ENCODE measurements around the gene TRUB1. TPM values are rescaled to one million over a fixed set of nuclear protein-coding genes. Genes with fewer than 3 reads are reported as not detected.

The TRUB1 gene
- total RNA-seq, 2 experiments from 2014 or later, result 18.7 to 25.1 TPM

DNA sequence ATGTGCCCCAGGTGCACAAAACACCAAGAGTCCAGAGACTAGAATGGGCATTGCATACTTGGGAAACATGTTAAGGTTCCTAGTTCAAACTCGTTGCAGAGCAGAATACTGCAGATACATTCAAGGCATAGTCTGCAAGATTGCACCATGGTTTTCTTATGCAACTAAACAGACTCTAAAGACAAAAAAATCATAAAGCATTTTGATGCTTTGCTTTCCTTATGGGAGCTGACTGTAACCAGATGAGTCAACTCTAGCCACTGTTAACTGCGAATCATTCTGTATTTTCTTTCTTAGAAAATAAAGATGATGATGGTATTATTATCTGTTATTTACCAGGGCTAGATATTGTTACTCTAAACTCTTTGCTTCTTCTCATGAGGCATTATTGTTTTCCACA is 19.7 kb downstream of the TRUB1 start:
- no peaks in the 10 kb centered on the region for H3K9me2 ChIP-seq (ENCODE audit: insufficient read depth, low read length)
- POLR2A ChIA-PET, result interaction anchor here (0.8 to 0.9 kb wide), 2 partner anchors 10 to 18 kb away, joined by 3 to 5 read pairs; no protein-coding TSS in a partner anchor
- DNase-seq (ENCODE audit: low spot score), result no peak
- 0 out of 2 replicates have a peak, but pooled peaks cover 4% of the 10 kb centered on the region for H3K79me2 ChIP-seq (ENCODE audit: insufficient read depth, low read depth, low read length)
- H4K20me1 ChIP-seq (ENCODE audit: insufficient read depth, low read length), result no peaks in the 10 kb centered on the region
- H3K9me3 ChIP-seq (ENCODE audit: low read length), result no peaks in the 10 kb centered on the region
- intact Hi-C loops (cut with micrococcal nuclease; ENCODE audit: unreplicated experiment), result no loop called here
- H3K27ac ChIP-seq (ENCODE audit: low read depth, low read length, poor library complexity, severe bottlenecking), result no peak overlapping the region
- no peak overlapping the region for H2AFZ ChIP-seq (ENCODE audit: low read length)
- CTCF ChIA-PET (ENCODE audit: unreplicated experiment), result no interaction called here
- peaks cover 69% of the 10 kb centered on the region for H3K36me3 ChIP-seq (ENCODE audit: insufficient read depth, low read length)
- no TSS peak for BruUV-seq (replicated peaks)
- TF ChIP-seq, protein P1, sequence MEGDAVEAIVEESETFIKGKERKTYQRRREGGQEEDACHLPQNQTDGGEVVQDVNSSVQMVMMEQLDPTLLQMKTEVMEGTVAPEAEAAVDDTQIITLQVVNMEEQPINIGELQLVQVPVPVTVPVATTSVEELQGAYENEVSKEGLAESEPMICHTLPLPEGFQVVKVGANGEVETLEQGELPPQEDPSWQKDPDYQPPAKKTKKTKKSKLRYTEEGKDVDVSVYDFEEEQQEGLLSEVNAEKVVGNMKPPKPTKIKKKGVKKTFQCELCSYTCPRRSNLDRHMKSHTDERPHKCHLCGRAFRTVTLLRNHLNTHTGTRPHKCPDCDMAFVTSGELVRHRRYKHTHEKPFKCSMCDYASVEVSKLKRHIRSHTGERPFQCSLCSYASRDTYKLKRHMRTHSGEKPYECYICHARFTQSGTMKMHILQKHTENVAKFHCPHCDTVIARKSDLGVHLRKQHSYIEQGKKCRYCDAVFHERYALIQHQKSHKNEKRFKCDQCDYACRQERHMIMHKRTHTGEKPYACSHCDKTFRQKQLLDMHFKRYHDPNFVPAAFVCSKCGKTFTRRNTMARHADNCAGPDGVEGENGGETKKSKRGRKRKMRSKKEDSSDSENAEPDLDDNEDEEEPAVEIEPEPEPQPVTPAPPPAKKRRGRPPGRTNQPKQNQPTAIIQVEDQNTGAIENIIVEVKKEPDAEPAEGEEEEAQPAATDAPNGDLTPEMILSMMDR (conservative IDR thresholded peaks at IDR 0.05; ENCODE audit: low read length), result no peak
- no peak overlapping the region for H3K4me2 ChIP-seq (ENCODE audit: low read length)
- no peak overlapping the region for H3K4me3 ChIP-seq (ENCODE audit: low read depth, low read length, poor library complexity, severe bottlenecking)
- H3K4me1 ChIP-seq (ENCODE audit: insufficient read depth, low read length, poor library complexity, severe bottlenecking), result no peaks in the 10 kb centered on the region

DNA sequence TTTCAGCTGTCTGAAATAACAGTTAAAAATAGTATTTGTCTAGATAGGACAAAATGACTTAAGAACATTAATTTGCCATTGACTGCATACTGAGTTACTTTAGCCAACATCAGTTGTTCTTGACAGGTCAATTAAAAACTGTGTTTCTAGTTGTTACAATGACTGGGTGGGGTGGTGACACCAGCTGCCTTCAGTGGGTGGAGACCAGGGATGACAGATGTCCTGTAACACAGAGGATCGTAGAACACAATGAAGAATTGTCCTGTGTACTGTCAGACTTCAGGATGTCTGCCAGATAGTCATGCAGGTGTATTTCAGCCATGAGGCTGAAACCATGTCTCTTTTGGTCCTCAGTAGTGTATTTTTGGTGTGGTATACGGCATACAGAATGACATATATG is 24.4 kb downstream of the TRUB1 start:
- Histone ChIP-seq H3K79me2 (ENCODE audit: insufficient read depth, low read depth, low read length) (peaks cover 9% of the 10 kb centered on the region; the same call in 1 of the 2 replicates), H3K9me2 (ENCODE audit: insufficient read depth, low read length) (no peaks in the 10 kb centered on the region), H3K9me3 (ENCODE audit: low read length) (no peaks in the 10 kb centered on the region), H4K20me1 (ENCODE audit: insufficient read depth, low read length) (no peaks in the 10 kb centered on the region), H3K4me2 (ENCODE audit: low read length) (no peak overlapping the region), H3K27ac (ENCODE audit: low read depth, low read length, poor library complexity, severe bottlenecking) (no peak overlapping the region), H3K36me3 (ENCODE audit: insufficient read depth, low read length) (peaks cover 59% of the 10 kb centered on the region), H3K4me3 (ENCODE audit: low read depth, low read length, poor library complexity, severe bottlenecking) (no peak overlapping the region), H3K4me1 (ENCODE audit: insufficient read depth, low read length, poor library complexity, severe bottlenecking) (no peaks in the 10 kb centered on the region), H2AFZ (ENCODE audit: low read length) (no peak overlapping the region)
- no peak for DNase-seq (ENCODE audit: low spot score)
- intact Hi-C loops (cut with micrococcal nuclease; ENCODE audit: unreplicated experiment), result no loop called here
- CTCF ChIA-PET (ENCODE audit: unreplicated experiment), result no interaction called here
- TF ChIP-seq, protein P1 (conservative IDR thresholded peaks at IDR 0.05; ENCODE audit: low read length), result no peak
- no peak for TF ChIP-seq EZH2phosphoT487 (IDR thresholded peaks at IDR 0.05; ENCODE audit: borderline replicate concordance, low read depth, low read length)
- no TSS peak for BruUV-seq (replicated peaks)
- POLR2A ChIA-PET, result interaction anchor here (1.0 to 1.5 kb wide), 2 partner anchors 10 to 39 kb away, joined by 4 to 5 read pairs; no protein-coding TSS in a partner anchor

DNA sequence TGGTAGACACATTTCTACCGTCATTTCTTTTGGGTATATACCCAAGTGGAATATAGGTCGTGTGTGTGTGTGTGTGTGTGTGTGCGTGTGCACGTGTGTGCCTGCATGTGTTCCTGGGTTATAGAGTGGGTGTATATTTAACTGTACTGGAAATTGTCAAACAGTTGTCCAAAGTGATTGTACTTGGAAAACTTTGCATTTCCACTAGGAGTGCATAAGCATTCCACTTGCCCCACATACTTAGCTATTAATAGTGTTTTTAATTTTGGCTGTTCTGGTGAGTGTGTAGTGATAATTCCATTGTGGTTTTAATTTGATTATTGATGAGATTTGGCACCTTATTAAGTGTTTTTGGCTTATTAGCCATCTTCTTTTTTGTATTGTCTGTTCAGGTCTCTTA is 25.9 kb downstream of the TRUB1 start:
- Histone ChIP-seq H3K4me1 (ENCODE audit: insufficient read depth, low read length, poor library complexity, severe bottlenecking) (no peaks in the 10 kb centered on the region), H3K9me2 (ENCODE audit: insufficient read depth, low read length) (no peaks in the 10 kb centered on the region), H3K4me3 (ENCODE audit: low read depth, low read length, poor library complexity, severe bottlenecking) (no peak overlapping the region), H3K4me2 (ENCODE audit: low read length) (no peak overlapping the region), H3K27ac (ENCODE audit: low read depth, low read length, poor library complexity, severe bottlenecking) (no peak overlapping the region), H2AFZ (ENCODE audit: low read length) (no peak overlapping the region), H4K20me1 (ENCODE audit: insufficient read depth, low read length) (no peaks in the 10 kb centered on the region), H3K9me3 (ENCODE audit: low read length) (no peaks in the 10 kb centered on the region), H3K79me2 (ENCODE audit: insufficient read depth, low read depth, low read length) (peaks cover 15% of the 10 kb centered on the region; the same call in 1 of the 2 replicates), H3K36me3 (ENCODE audit: insufficient read depth, low read length) (peaks cover 56% of the 10 kb centered on the region)
- intact Hi-C loops (cut with micrococcal nuclease; ENCODE audit: unreplicated experiment), result no loop called here
- ChIA-PET POLR2A (interaction anchor here (0.5 to 1.5 kb wide), 6 partner anchors 9 to 891 kb away, joined by 3 to 5 read pairs (median 4); partner anchors contain the start of gene TRUB1), CTCF (ENCODE audit: unreplicated experiment) (no interaction called here)
- no TSS peak for BruUV-seq (replicated peaks)
- DNase-seq (ENCODE audit: low spot score), result no peak
- TF ChIP-seq, protein P1 (conservative IDR thresholded peaks at IDR 0.05; ENCODE audit: low read length), result no peak
- TF ChIP-seq EZH2phosphoT487 (IDR thresholded peaks at IDR 0.05; ENCODE audit: borderline replicate concordance, low read depth, low read length), result no peak

All from OCI-LY7 (cell line).